IMR-90 (cell line): Measurements from ENCODE around the gene PPP1R37.

Experiments
- FOS ChIP-seq: fragments of 150-350 bp; IDR thresholded peaks from 2 replicates; pipeline ENCODE4 v1.6.1; 2016; ENCODE audit warnings: low read depth, low read length
- MAZ ChIP-seq: IDR thresholded peaks from 2 replicates; pipeline ENCODE4 v1.6.1; 2012; ENCODE audit warnings: low read depth, mild to moderate bottlenecking, low read length, improper control_type of control experiment, moderate library complexity, borderline replicate concordance
- MXI1 ChIP-seq: IDR thresholded peaks from 2 replicates; pipeline ENCODE4 v1.6.1; 2012; ENCODE audit warnings: low read depth, mild to moderate bottlenecking, low read length, moderate library complexity, borderline replicate concordance
- POLR2A ChIP-seq: IDR thresholded peaks from 2 replicates; pipeline ENCODE4 v1.6.1; 2012; ENCODE audit warnings: mild to moderate bottlenecking, low read depth, low read length
- RAD21 ChIP-seq: IDR thresholded peaks from 2 replicates; pipeline ENCODE4 v1.6.1; 2012; ENCODE audit warnings: low read length, improper control_type of control experiment
- RCOR1 ChIP-seq: IDR thresholded peaks from 2 replicates; pipeline ENCODE4 v1.6.1; 2012; ENCODE audit warnings: mild to moderate bottlenecking, low read length, improper control_type of control experiment; ENCODE audit not compliant: insufficient replicate concordance
- SMC3 ChIP-seq: fragments of 150-350 bp; IDR thresholded peaks from 2 replicates; pipeline ENCODE4 v1.6.1; 2016; ENCODE audit warnings: low read depth, mild to moderate bottlenecking, antibody characterized with exemption, low read length, moderate library complexity
- USF2 ChIP-seq: fragments of 150-350 bp; IDR thresholded peaks from 2 replicates; pipeline ENCODE4 v1.6.1; 2017; ENCODE audit warnings: mild to moderate bottlenecking, antibody characterized with exemption, low read length, low read depth
- TF ChIP-seq, protein P1 (sequence below): conservative IDR thresholded peaks from 2 replicates; pipeline ENCODE4 v1.5.1; 2012; ENCODE audit warnings: mild to moderate bottlenecking, low read depth, low read length, improper control_type of control experiment

DNA sequence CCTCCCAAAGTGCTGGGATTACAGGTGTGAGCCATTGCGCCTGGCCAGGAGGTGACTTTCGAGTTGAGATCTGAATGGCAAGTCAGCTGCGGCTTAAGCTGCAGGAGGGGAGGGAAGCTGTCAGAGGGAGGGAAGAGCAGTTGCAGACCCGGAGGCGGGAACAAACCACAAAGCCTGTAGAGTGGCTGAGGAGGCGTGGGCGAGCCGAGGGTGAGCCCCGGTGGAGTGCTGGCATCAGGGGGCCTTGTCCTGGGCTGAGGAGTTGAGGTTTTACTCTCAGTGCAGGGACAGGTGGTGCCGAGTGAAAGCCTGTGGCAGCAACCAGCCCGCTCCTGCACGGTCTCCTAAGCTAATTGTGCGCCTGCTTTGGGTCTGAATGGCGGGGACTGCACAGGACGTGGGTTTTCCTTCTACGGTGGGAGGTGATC lies 24.2 kb downstream of the PPP1R37 start:
- TF ChIP-seq USF2 (no peak), MAZ (no peak), RAD21 (no peak), MXI1 (no peak), FOS (no peak), POLR2A (no peak), SMC3 (no peak), RCOR1 (no peak)
- TF ChIP-seq, protein P1, sequence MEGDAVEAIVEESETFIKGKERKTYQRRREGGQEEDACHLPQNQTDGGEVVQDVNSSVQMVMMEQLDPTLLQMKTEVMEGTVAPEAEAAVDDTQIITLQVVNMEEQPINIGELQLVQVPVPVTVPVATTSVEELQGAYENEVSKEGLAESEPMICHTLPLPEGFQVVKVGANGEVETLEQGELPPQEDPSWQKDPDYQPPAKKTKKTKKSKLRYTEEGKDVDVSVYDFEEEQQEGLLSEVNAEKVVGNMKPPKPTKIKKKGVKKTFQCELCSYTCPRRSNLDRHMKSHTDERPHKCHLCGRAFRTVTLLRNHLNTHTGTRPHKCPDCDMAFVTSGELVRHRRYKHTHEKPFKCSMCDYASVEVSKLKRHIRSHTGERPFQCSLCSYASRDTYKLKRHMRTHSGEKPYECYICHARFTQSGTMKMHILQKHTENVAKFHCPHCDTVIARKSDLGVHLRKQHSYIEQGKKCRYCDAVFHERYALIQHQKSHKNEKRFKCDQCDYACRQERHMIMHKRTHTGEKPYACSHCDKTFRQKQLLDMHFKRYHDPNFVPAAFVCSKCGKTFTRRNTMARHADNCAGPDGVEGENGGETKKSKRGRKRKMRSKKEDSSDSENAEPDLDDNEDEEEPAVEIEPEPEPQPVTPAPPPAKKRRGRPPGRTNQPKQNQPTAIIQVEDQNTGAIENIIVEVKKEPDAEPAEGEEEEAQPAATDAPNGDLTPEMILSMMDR, result no peak
